HEK293T (cell line): Measurements from ENCODE around the gene MATCAP1.

ENCODE experiments used
- CTCF ChIA-PET: fragments of 350-600 bp; formaldehyde crosslinking; extraction: SDS; loops from one replicate; lab custom pipeline; 2021; ENCODE audit warnings: antibody characterized with exemption, inconsistent platforms; lab: Yijun Ruan, JAX
- POLR2A ChIA-PET: fragments of 350-600 bp; formaldehyde crosslinking; extraction: SDS; loops from one replicate; lab custom pipeline; 2020; ENCODE audit warnings: antibody characterized with exemption, inconsistent platforms; lab: Yijun Ruan, JAX
- DNase-seq: peaks from one replicate; pipeline ENCODE4 v3.0.0; 2012; ENCODE audit warnings: mixed read lengths; ENCODE audit errors: extremely low spot score
- ARNT ChIP-seq: fragments of 450-650 bp; IDR thresholded peaks from 2 replicates; pipeline ENCODE4 v1.6.1; 2017; ENCODE audit warnings: mild to moderate bottlenecking
- BHLHE40 ChIP-seq: fragments of 450-650 bp; IDR thresholded peaks from 2 replicates; pipeline ENCODE4 v1.6.1; 2016; ENCODE audit warnings: mild to moderate bottlenecking, moderate library complexity, borderline replicate concordance
- CTBP1 ChIP-seq: fragments of 450-650 bp; IDR thresholded peaks from 2 replicates; pipeline ENCODE4 v1.6.1; 2016; ENCODE audit warnings: borderline replicate concordance
- ELF4 ChIP-seq: fragments of 450-650 bp; IDR thresholded peaks from 2 replicates; pipeline ENCODE4 v1.6.1; 2017; ENCODE audit warnings: antibody characterized with exemption
- FOXK2 ChIP-seq: fragments of 450-650 bp; IDR thresholded peaks from 2 replicates; pipeline ENCODE4 v1.6.1; 2016; ENCODE audit warnings: mild to moderate bottlenecking
- FOXM1 ChIP-seq: fragments of 450-650 bp; IDR thresholded peaks from 2 replicates; pipeline ENCODE4 v1.6.1; 2017; ENCODE audit warnings: mild to moderate bottlenecking, borderline replicate concordance
- HDGF ChIP-seq: fragments of 450-650 bp; IDR thresholded peaks from 2 replicates; pipeline ENCODE4 v1.6.1; 2017; ENCODE audit warnings: antibody characterized with exemption, borderline replicate concordance
- L3MBTL2 ChIP-seq: fragments of 450-650 bp; conservative IDR thresholded peaks from 2 replicates; pipeline ENCODE4 v1.6.1; 2016; ENCODE audit warnings: mild to moderate bottlenecking
- LEF1 ChIP-seq: fragments of 450-650 bp; IDR thresholded peaks from 2 replicates; pipeline ENCODE4 v1.6.1; 2017; ENCODE audit warnings: mild to moderate bottlenecking, borderline replicate concordance
- NFRKB ChIP-seq: fragments of 450-650 bp; IDR thresholded peaks from 2 replicates; pipeline ENCODE4 v1.6.1; 2016; ENCODE audit warnings: mild to moderate bottlenecking, moderate library complexity
- PKNOX1 ChIP-seq: fragments of 450-650 bp; IDR thresholded peaks from 2 replicates; pipeline ENCODE4 v1.6.1; 2016
- SP1 ChIP-seq: fragments of 450-650 bp; IDR thresholded peaks from 2 replicates; pipeline ENCODE4 v1.6.1; 2017
- SUZ12 ChIP-seq: fragments of 450-650 bp; IDR thresholded peaks from 2 replicates; pipeline ENCODE4 v1.6.1; 2016; ENCODE audit warnings: mild to moderate bottlenecking
- TARDBP ChIP-seq: fragments of 450-650 bp; IDR thresholded peaks from 2 replicates; pipeline ENCODE4 v1.6.1; 2016
- ZNF384 ChIP-seq: fragments of 450-650 bp; IDR thresholded peaks from 2 replicates; pipeline ENCODE4 v1.6.1; 2016

MATCAP1 gene

GRCh38 chr16:67156143-67156844 is 27.5 kb downstream of the MATCAP1 start:
- DNase-seq: no peak
- ChIA-PET POLR2A (no interaction called here), CTCF (interaction anchor here (1.0 to 2.5 kb wide), 8 partner anchors 13 to 197 kb away, joined by 3 to 18 read pairs (median 5); partner anchors contain the start of gene NOL3)
- TF ChIP-seq LEF1: no peak

GRCh38 chr16:67155295-67156142 is 28.2 kb downstream of the MATCAP1 start:
- DNase-seq: peak; percentile 91
- ChIA-PET CTCF (interaction anchor here (0.5 to 2.6 kb wide), 31 partner anchors 12 to 1046 kb away, joined by 3 to 18 read pairs (median 4); partner anchors contain the start of gene NOL3), POLR2A (interaction anchor here (0.9 to 2.0 kb wide), 4 partner anchors 136 to 194 kb away, joined by 3 to 8 read pairs (median 6); partner anchors contain the start of gene CES3)
- TF ChIP-seq HDGF (no peak), SP1 (no peak), LEF1 (no peak), FOXK2 (no peak), BHLHE40 (no peak), PKNOX1 (no peak), SUZ12 (no peak), TARDBP (no peak), ELF4 (no peak), NFRKB (no peak)

- CTCF ChIA-PET: interaction anchor here (0.5 to 2.6 kb wide), 31 partner anchors 12 to 1047 kb away, joined by 3 to 18 read pairs (median 4); partner anchors contain the start of gene NOL3
- TF ChIP-seq HDGF (no peak), BHLHE40 (no peak), LEF1 (no peak), ZNF384 (no peak), FOXK2 (no peak), L3MBTL2 (no peak)
- POLR2A ChIA-PET: interaction anchor here (0.9 to 2.0 kb wide), 5 partner anchors 124 to 193 kb away, joined by 3 to 8 read pairs (median 5); partner anchors contain the start of gene CES3
- DNase-seq: no peak
These were observed 29.0 kb downstream of the MATCAP1 start for GRCh38 chr16:67154578-67155294.

- ChIA-PET POLR2A (interaction anchor here (2.3 kb wide), 1 partner anchor 191 kb away, joined by 5 read pairs; the partner anchor contains the start of gene CES3), CTCF (interaction anchor here (1.6 kb wide), 2 partner anchors 134 to 138 kb away, joined by 4 to 5 read pairs; no protein-coding TSS in a partner anchor)
- TF ChIP-seq FOXM1 (no peak), ZNF384 (no peak), PKNOX1 (no peak), CTBP1 (no peak), TARDBP (no peak)
- DNase-seq: no peak
These were observed 32.2 kb downstream of the MATCAP1 start for GRCh38 chr16:67151431-67152097.

GRCh38 chr16:67150833-67151396 is 32.8 kb downstream of the MATCAP1 start, which contains the start of gene B3GNT9:
Gene B3GNT9, minus strand, starts transcription at chr16:67150998. Its CDS starts 513 bp downstream, at chr16:67150485.
- CTCF ChIA-PET: interaction anchor here (1.6 kb wide), 1 partner anchor 138 kb away, joined by 5 read pairs; no protein-coding TSS in a partner anchor
- TF ChIP-seq HDGF (no peak), ARNT (no peak), CTBP1 (no peak), ZNF384 (no peak), L3MBTL2 (no peak), LEF1 (no peak)
- DNase-seq: no peak
- POLR2A ChIA-PET: interaction anchor here (2.3 kb wide), 1 partner anchor 190 kb away, joined by 5 read pairs; the partner anchor contains the start of gene CES3
